Stimulated activated CD8-positive, alpha-beta memory T cell treated with anti-CD3 and anti-CD28 coated beads, Interleukin-2, amount 100 ng/mL, for 48 hours (primary cell): ENCODE results near the gene SORCS1.

ENCODE experiments used
- DNase-seq, 2 donors: peaks; one replicate each; pipeline ENCODE4 v3.0.0-alpha.2; 2020; ENCODE audit warnings: low read depth in 2 of 2

The SORCS1 gene

GRCh38 chr10:107163881-107164861 lies at the start of gene SORCS1:
TSS of gene SORCS1 (minus strand) at chr10:107164706.
- no peak for DNase-seq

DNA sequence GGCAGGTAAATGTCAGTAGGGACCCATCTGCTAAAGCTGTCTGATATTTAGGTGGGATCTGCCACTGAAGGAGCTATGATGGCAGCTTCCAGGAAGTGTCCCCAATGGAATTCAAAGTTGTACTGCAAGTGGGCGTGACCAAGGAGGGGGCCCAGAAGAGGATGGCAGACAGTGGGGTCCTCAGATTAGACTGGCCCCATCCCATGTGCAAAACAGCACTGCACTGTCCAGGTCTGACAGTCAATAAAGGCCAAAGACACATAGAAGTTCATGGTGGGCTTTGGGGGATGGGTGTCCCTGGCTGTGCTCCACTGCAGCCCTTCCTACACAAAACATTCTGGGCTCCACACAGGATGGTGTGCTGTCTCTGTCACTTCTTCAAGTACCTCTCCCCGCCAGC lies 49.8 kb upstream of the SORCS1 start:
- DNase-seq, result no peak

DNA sequence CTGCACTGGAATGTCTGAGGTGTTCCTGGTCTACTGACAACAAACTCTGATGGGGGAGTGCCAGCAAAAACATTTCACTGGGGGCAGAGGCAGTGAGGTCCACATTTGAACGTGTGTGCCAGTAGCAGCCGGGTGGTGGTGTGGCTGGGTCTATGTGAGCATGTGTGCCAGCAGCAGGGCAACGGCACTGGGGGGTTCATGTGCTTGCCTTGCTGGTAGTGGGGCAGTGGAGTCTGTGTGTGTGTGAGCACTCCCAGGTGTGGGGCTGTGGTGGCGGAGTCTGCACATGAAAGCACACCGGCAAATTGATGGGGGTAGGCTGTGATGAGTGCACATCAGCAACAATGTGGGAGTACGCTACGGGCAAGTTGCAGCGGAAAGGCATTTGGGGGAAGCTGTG lies 49.4 kb upstream of the SORCS1 start:
- no peak for DNase-seq

DNA sequence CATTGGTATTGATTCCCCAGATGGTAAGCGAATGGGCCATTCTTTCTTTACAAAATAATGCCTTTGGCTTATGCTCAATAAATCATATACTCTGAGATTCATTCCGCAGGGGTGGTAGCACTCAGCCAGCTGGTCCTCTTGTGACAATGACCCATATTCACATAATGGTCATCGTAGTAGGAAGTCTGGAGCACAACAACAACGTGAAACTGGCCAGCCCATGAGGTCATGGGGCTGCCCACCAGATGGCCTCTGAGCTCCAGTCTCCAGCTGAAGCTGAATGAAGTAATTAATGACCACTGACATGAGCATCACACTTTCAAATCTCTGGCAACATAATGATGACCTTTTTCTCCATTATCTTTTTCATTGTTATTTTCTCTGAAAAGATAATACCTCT lies 42.3 kb upstream of the SORCS1 start:
- DNase-seq, result no peak

DNA sequence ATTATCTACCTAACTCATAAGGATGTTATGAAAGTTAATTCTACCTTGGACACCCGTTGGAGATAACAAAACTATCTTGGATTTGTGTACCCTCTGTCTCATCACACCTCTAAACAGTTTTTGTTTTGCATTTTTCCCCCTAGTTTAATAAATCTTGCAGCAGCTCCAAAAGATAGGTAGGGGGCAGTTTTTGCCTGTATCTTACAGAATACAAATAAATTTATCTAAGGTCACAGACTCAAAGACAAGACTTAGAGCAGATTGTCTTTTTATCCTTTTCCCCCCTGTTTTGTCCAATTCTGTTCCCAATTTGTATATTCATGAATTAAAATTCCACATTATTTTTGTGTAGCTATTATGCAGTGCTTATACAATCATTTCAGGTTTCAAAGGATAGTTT lies 5.0 kb upstream of the SORCS1 start:
- DNase-seq, result no peak

- no peak for DNase-seq
These were observed 4.2 kb upstream of the SORCS1 start for GRCh38 chr10:107168738-107169137.

DNA sequence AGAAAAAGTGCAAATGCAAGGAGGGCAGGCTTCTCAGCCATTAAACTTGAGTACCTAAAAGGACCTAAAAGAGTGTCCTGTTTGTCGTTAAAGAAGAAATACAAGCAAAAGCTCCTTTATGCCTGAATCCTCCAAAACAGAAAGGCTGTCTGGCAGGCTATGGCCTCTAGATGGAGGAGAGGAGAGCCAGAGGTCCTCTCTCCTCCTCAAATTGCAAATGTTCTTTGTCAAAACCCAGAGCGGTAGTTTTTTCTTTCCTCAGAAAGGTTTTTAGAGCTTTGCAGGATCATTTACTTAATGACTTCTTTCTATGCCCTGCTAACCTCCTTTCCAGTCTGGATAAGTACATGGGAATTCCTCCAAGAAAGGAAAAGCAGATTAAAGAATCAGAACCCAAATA lies 1.9 kb upstream of the SORCS1 start:
- DNase-seq, result no peak

DNA sequence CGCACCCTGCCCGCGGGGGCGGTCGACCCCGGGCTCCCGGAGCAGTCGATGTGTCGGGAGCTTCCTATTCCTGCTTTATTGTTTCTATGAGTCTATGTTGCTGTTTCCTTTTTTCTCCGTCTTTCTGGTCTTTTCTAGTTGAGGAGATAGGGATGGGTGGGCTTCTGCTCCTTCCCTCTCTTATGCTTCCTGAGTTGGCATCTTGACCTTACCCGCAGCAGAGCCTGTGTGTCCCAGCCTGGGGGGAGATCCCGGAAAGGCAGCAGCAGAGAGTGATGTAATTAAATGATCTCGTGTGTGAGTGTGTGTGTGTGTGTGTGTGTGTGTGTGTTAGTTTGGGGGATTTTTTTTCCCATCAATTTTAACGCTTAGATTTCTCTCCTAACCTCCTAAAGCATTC lies 486 bp upstream of the SORCS1 start:
- no peak for DNase-seq

DNA sequence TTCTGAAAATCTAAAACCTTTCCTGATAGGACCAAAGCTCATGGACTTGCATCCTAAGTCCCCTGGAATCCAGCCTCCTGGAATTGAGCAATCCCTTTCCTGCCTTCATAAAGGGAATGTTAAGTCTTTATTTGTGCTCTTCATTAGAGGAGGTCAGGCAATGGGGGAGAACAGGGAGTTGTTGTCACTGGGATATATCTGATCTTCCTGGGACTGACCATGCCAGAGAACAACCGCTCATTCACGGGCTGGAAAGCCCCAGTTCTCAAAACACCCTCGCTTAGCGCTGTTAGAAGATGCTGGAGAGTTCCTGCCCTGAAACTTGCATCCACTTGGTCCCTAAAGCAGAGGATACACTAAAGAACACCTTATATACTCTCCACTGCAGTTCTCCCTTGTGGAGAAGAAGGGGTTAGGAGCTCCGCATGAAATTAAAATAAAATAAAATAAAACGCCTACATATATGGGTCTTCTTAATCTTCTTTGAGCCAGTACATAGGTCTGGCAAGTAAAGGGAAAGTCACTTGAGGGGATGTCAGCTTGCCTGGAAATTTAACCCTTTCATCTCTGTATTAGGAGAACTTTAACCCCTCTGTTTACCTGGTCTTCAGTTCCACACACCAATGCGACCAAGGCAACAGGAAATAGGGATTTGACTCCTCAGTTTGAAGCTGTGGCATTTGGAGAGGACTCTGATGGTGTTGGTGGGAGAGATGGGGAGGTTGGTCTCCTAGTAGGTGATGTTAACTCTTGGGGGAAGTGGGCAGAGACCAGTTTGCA lies 1.2 kb downstream of the SORCS1 start:
- no peak for DNase-seq

DNA sequence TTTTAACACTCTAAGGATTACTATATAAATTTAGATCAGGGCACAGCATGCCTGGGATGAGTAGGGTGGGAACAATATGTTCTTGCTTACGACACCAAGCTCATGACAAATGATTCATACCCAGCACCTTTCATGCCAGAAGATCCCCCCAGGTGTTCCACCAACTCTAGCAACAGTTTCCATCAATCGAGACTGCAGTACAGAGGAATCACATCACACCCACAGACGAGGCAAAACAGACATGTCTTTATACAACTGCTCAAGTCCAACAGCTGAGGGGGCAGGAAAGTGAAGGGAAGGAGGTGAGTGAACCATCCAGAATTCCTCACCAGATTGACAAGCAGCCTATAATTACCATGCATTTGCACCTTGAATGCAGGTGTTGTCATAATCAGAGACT lies 3.6 kb downstream of the SORCS1 start:
- no peak for DNase-seq

- no peak for DNase-seq
These were observed 4.6 kb downstream of the SORCS1 start for GRCh38 chr10:107159871-107160270.

DNA sequence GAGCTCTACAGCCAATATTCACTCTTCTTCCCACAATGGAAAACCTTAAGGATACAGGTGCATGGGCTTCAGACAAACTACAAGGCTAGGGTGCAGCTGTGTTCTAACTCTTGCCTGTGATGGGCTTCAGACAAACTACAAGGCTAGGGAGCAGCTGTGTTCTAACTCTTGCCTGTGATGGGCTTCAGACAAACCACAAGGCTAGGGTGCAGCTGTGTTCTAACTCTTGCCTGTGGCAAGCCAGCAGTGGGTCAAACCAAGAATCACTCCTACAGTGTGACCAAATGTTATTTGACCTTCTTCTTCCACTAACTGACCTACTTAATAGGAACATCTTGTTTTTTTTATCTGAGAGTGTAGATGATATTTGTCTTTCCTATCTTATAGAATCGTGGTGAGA lies 7.4 kb downstream of the SORCS1 start:
- DNase-seq, result no peak

GRCh38 chr10:107152087-107152486 lies 12.4 kb downstream of the SORCS1 start:
- no peak for DNase-seq

GRCh38 chr10:107148906-107149305 lies 15.6 kb downstream of the SORCS1 start:
- DNase-seq, result no peak

GRCh38 chr10:107144490-107144889 lies 20.0 kb downstream of the SORCS1 start:
- DNase-seq, result no peak

DNA sequence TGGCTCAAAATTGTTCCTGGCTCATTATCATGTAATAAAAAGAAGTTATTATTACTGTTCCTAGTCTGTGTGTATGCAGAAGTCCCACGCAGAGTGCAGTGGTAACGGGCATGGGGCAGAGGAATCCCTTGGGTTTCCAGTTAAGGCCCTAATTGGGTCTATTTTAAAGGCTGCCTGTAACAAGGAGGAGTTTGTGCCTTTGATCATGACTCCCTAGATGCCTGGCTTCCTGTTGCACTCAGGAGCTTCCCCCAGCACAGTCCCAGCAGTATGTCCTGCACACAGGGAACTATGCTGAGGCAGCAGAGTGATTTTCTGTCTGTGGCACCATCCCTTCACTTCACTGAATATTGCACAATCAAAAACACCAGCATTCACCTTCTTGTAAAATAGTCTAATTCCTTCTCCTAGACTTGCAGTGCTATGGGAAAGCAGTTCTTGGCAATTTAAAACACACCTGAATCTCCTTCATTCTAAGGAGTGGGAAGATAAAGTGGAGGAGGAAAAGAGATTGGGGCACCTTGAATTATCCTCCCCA lies 22.9 kb downstream of the SORCS1 start:
- DNase-seq, result no peak

DNA sequence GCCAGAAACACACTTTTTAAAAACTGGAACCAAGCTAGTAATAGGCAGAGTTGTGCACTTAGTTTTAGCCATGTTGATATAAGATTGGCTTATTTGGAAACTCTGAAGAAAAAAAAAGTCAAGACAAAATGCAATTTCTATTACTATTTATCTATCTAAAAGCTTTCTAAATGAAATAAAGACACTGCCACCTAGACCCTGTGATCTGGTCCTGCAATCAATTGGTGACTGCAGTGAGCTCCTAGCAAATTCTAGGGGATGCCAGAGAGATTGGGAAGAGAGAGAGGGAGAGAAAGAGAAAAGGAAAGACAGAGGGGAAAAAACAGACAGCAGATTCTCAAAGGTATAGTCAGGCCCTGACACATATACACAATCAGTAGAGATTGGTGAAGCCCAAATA lies 25.3 kb downstream of the SORCS1 start:
- no peak for DNase-seq

DNA sequence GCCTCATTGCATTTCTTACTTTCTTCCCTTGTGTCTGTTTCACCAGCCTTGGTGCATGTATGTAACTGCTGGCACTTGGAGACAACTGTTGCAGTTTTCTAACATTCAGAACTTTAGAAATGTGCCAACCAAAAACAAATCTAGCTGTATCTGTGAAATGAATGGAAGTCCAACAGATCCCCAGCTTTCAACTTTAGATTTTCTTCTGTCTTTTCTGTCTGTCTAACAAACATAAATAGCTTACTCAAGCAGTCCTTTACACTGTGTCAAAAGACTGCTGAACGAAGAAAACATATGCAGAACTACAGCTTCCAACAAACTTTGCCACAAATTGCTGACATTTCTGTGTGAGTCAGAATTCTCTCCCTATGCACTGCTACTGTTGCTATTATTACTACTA lies 30.9 kb downstream of the SORCS1 start:
- no peak for DNase-seq

DNA sequence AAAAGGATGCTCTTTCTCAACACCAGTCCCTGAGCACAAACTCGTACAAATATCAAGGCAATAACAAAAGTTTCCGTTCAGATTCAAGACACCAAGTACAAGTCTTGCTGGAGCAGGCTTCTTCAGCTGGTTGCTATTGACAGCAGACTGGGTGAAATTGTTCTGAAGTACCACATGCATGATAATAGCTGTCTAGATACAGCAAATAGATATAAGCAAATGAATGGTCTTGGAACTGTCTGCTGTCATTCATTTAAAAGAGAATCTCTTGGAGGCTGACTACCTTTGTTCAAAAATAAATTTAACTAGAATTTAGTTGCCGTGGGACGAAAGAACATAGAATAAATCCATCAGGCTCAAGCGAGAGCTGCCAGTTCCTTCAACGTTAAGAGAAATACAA lies 35.5 kb downstream of the SORCS1 start:
- DNase-seq, result no peak

DNA sequence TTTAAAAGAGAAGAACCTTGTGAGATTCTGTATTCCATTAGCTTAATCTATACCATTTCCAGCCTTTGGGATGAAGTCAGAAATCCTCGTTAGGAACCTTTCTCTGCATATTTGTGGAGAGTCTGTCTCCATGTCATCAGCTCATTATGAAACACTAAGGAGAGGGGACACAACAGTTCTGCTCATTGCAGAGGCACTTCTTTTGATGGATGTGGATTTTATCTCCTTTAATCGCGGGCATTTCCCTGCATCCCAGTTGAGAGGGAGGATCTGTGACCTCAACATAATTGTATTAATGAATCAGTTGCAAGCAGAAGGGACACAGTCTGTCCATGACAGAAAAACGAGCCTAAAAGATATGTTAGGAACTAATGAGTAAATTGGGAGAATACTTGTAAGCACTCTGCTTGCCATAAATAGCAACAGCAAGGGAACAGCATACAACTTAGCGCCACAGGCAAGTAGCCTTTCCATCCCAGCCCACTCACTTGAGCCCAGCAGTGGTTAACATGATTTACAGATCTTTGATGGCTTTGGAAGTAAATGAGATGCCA lies 37.9 kb downstream of the SORCS1 start:
- DNase-seq, result no peak

GRCh38 chr10:107122703-107123102 lies 41.8 kb downstream of the SORCS1 start:
- DNase-seq, result no peak

DNA sequence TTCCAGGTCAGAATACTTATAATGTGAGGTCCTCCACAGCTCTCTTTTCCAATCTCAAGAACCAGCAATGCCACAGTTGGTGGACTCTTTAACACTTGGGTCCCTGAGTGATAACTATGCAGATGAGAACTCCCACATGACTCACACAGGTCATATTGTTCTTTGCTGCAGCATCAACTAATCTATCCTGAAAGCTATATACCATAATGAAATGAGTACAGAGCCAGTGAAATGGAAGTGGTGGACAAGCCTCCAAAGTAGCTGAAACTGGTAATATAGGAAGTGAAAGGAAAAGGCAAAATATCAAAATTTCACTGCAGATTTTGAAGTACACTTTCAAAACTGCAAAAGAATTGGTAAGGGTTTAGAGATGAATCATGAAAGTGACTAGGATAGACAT lies 45.6 kb downstream of the SORCS1 start:
- DNase-seq, result no peak
